GM12865 (cell line): ENCODE data around the gene PRDM16.

Source experiments
- DNase-seq: peaks from one replicate; pipeline ENCODE4 v3.0.0; 2010; ENCODE audit warnings: low read depth
- H3K4me3 ChIP-seq: 2 replicates; pipeline ENCODE4 v1.5.1; 2011; ENCODE audit warnings: mild to moderate bottlenecking, low read depth, low read length, control low read depth
- TF ChIP-seq, protein P1 (sequence below): IDR thresholded peaks from 2 replicates; pipeline ENCODE4 v1.5.1; 2011; ENCODE audit warnings: low read length, control low read depth, low read depth, inconsistent platforms; ENCODE audit not compliant: insufficient read depth; ENCODE audit errors: missing control alignments

PRDM16 gene

DNA sequence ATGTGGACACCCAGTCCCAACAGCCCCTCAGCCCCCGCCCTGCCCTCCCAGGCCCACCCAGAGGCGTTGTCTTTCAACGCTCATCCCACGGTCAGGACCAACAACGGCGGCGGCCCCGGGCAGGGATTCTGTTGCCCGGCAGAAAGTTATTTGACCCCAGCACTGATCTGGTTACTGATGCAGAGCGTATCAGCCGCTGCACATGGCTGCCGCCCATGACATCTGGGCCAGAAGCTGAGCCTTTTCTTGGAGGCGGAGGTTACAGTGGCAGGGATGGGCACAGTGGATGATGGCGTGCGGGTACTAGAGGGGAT lies 258.3 kb downstream of the PRDM16 start:
- TF ChIP-seq, protein P1, sequence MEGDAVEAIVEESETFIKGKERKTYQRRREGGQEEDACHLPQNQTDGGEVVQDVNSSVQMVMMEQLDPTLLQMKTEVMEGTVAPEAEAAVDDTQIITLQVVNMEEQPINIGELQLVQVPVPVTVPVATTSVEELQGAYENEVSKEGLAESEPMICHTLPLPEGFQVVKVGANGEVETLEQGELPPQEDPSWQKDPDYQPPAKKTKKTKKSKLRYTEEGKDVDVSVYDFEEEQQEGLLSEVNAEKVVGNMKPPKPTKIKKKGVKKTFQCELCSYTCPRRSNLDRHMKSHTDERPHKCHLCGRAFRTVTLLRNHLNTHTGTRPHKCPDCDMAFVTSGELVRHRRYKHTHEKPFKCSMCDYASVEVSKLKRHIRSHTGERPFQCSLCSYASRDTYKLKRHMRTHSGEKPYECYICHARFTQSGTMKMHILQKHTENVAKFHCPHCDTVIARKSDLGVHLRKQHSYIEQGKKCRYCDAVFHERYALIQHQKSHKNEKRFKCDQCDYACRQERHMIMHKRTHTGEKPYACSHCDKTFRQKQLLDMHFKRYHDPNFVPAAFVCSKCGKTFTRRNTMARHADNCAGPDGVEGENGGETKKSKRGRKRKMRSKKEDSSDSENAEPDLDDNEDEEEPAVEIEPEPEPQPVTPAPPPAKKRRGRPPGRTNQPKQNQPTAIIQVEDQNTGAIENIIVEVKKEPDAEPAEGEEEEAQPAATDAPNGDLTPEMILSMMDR, result no peak
- H3K4me3 ChIP-seq, result no peak overlapping the region

GRCh38 chr1:3327936-3328590 lies 259.1 kb downstream of the PRDM16 start:
- DNase-seq, result no peak
- H3K4me3 ChIP-seq, result no peak overlapping the region
- TF ChIP-seq, protein P1, result no peak

More for the DNA sequence above, 258.3 kb downstream of the PRDM16 start:
- DNase-seq, result no peak

GRCh38 chr1:3329640-3330281 lies 260.8 kb downstream of the PRDM16 start:
- TF ChIP-seq, protein P1, result no peak
- no peak for DNase-seq

GRCh38 chr1:3330771-3331245 lies 261.8 kb downstream of the PRDM16 start:
- no peak for DNase-seq
- TF ChIP-seq, protein P1, result no peak
- no peak overlapping the region for H3K4me3 ChIP-seq

More at GRCh38 chr1:3329640-3330281, 260.8 kb downstream of the PRDM16 start:
- H3K4me3 ChIP-seq, result no peak overlapping the region

DNA sequence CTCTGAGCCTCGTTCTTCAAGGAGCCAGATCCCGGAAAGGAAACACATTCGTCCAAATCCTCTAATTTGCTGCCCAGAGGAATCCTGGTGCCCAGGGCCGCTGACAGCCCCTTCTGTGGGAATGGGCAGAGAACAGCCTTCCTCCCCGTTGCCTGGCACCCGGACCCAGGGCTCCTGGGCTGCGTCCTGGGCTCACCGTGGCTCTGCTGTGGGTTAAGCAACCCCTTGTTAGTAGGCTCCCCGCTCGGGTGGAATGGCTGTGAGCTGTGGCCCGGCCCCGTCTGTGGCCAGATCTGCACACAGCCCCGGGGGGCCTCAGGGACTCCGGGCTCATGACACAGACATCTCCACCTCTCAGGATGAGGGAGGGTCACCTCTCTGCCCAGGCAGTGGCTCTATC lies 262.6 kb downstream of the PRDM16 start:
- no peak overlapping the region for H3K4me3 ChIP-seq
- no peak for DNase-seq
- TF ChIP-seq, protein P1, result no peak

DNA sequence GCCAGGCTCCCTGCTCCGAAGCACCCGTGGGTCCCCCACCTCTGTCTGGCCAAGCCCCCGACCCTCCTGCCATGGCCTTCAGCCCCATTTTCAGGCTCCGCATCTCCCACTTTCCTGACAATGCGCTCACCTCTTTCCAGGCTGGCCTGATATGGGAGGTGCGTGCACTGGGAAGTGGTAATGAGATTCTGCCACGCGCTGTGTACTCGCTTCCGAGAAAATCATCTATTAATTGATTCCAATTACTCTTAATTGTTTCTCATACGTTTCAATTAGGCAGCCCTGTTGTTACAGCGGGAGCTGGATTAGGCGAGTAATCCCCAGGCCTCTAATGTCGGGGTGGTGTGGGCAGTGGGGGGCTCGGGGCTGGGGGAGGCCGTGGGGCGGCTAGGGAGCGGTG lies 263.0 kb downstream of the PRDM16 start:
- no peak for DNase-seq
- TF ChIP-seq, protein P1, result no peak
- H3K4me3 ChIP-seq, result no peak overlapping the region
